A549 (cell line): ENCODE data around the gene HCN2. TPM values are rescaled to one million over a fixed set of nuclear protein-coding genes. Genes with fewer than 3 reads are reported as not detected.

Source experiments
- ATAC-seq, 2 experiments: fragments of 200-7000 bp in 1 of 2; fragments of >200 bp in 1 of 2; cut with Nextera tagmentation in 1 of 2; cut with Tn5 transposase in 1 of 2; 3 replicates each; pipeline versions ENCODE4 v1.8.0 to v1.9.1; 2018 to 2020; ENCODE audit warnings: mild to moderate bottlenecking in 1 of 2, moderate library complexity in 1 of 2
- CTCF ChIA-PET: fragments of 300-600 bp; sonication (Branson Sonifier 250); formaldehyde crosslinking; extraction: SDS; loops from one replicate; lab custom pipeline; 2021; ENCODE audit warnings: antibody characterized with exemption, inconsistent platforms; lab: Yijun Ruan, JAX
- POLR2A ChIA-PET: fragments of 350-600 bp; formaldehyde crosslinking; extraction: SDS; loops from one replicate; lab custom pipeline; 2021; ENCODE audit warnings: antibody characterized with exemption, inconsistent platforms; lab: Yijun Ruan, JAX
- DNase-seq, 2 experiments: peaks; one replicate each; pipeline versions ENCODE4 v3.0.0 to v3.0.0-alpha.2; 2011 to 2016; ENCODE audit warnings: low read depth in 1 of 2, low spot score in 1 of 2
- FAIRE-seq: peaks from 2 replicates; lab custom pipeline; 2011; peaks lifted over from hg19 to GRCh38; lab: Jason Lieb, UNC
- H3K27ac ChIP-seq, 2 experiments: fragments of >200 bp; sonication (Bioruptor Twin); formaldehyde crosslinking; 3 replicates each; pipeline ENCODE4 v1.5.1; 2016 to 2017
- H3K4me1 ChIP-seq: fragments of >200 bp; sonication (Bioruptor Twin); formaldehyde crosslinking; 3 replicates; pipeline ENCODE4 v1.6.1; 2016
- H3K4me2 ChIP-seq: fragments of >200 bp; sonication (Bioruptor Twin); formaldehyde crosslinking; 3 replicates; pipeline ENCODE4 v1.6.1; 2016
- H3K4me3 ChIP-seq: fragments of >200 bp; sonication (Bioruptor Twin); formaldehyde crosslinking; 3 replicates; pipeline ENCODE4 v1.5.1; 2016
- H3K9me3 ChIP-seq: fragments of >200 bp; sonication (Bioruptor Twin); formaldehyde crosslinking; 3 replicates; pipeline ENCODE4 v1.6.1; 2016
- BHLHE40 ChIP-seq: IDR thresholded peaks from 2 replicates; pipeline ENCODE4 v1.6.1; 2012; ENCODE audit warnings: low read depth, low read length, inconsistent platforms
- CBX8 ChIP-seq: fragments of 200-600 bp; sonication (generic); IDR thresholded peaks from 2 replicates; pipeline ENCODE4 v1.6.1; 2016
- CHD2 ChIP-seq: fragments of 150-350 bp; IDR thresholded peaks from 2 replicates; pipeline ENCODE4 v1.6.1; 2014; ENCODE audit warnings: low read length; ENCODE audit not compliant: partially characterized antibody
- CHD4 ChIP-seq: fragments of 200-600 bp; sonication (generic); IDR thresholded peaks from 2 replicates; pipeline ENCODE4 v1.6.1; 2016; ENCODE audit warnings: antibody characterized with exemption, mild to moderate bottlenecking, borderline replicate concordance
- CTCF ChIP-seq: fragments of >200 bp; sonication (Bioruptor Twin); formaldehyde crosslinking; IDR thresholded peaks from 3 replicates; pipeline ENCODE4 v1.5.1; 2016
- GATA3 ChIP-seq: IDR thresholded peaks from 2 replicates; pipeline ENCODE4 v1.6.1; 2012; ENCODE audit warnings: borderline replicate concordance
- JUN ChIP-seq, 2 experiments: fragments of >200 bp; sonication (Bioruptor Twin); formaldehyde crosslinking; IDR thresholded peaks; 2 replicates in 1 of 2; 3 replicates in 1 of 2; pipeline ENCODE4 v1.6.1; 2016 to 2017
- MAX ChIP-seq: IDR thresholded peaks from 2 replicates; pipeline ENCODE4 v1.6.1; 2012
- MYC ChIP-seq: IDR thresholded peaks from 2 replicates; pipeline ENCODE4 v1.6.1; 2012; ENCODE audit warnings: mild to moderate bottlenecking, inconsistent platforms, low read length, improper control_type of control experiment, borderline replicate concordance
- NPAS2 ChIP-seq: fragments of 250-450 bp; sonication (Bioruptor Pico); IDR thresholded peaks from 2 replicates; pipeline ENCODE4 v1.8.0; 2022; ENCODE audit warnings: mild to moderate bottlenecking, moderate library complexity, borderline replicate concordance
- POLR2A ChIP-seq: IDR thresholded peaks from 2 replicates; pipeline ENCODE4 v1.6.1; 2012; ENCODE audit warnings: mild to moderate bottlenecking, low read length
- RAD21 ChIP-seq, 2 experiments: fragments of >200 bp in 1 of 2; sonication (Bioruptor Twin) in 1 of 2; formaldehyde crosslinking in 1 of 2; IDR thresholded peaks in 1 of 2; conservative IDR thresholded peaks in 1 of 2; 2 replicates in 1 of 2; 3 replicates in 1 of 2; pipeline ENCODE4 v1.6.1; 2012 to 2018; ENCODE audit warnings: inconsistent platforms in 1 of 2
- RARB ChIP-seq: fragments of 250-450 bp; sonication (Bioruptor Pico); IDR thresholded peaks from 2 replicates; pipeline ENCODE4 v1.8.0; 2021; ENCODE audit warnings: mild to moderate bottlenecking, moderate library complexity
- TP53 ChIP-seq: fragments of 250-450 bp; sonication (Bioruptor Pico); IDR thresholded peaks from 2 replicates; pipeline ENCODE4 v1.5.0; 2021; ENCODE audit warnings: mild to moderate bottlenecking, moderate library complexity
- ZFP36 ChIP-seq: fragments of 450-650 bp; IDR thresholded peaks from 2 replicates; pipeline ENCODE4 v1.6.1; 2014; ENCODE audit warnings: borderline replicate concordance; ENCODE audit not compliant: partially characterized antibody
- WGBS: methylation state at CpG from one replicate; pipeline ENCODE4 v1.1.6; 2017; ENCODE audit errors: missing lambda C conversion rate; 5-methylcytosine and 5-hydroxymethylcytosine counted together
- polyA plus RNA-seq, 4 experiments: library from polyadenylated mRNA; depleted of rRNA in 3 of 4; stranded (reverse); fragments of >200 nt; fragmentation: RNase III in 1 of 4; extraction: RNeasy Plus Mini Kit Qiagen cat#74134 plus additional on column Dnase treatment in 1 of 4; gene quantifications; 2 replicates in 3 of 4; 3 replicates in 1 of 4; pipeline ENCODE4 v1.2.3, GENCODE V29; 2011 to 2017
- TF ChIP-seq, protein P1 (sequence below): fragments of 450-650 bp; IDR thresholded peaks from 2 replicates; pipeline ENCODE4 v1.6.1; 2014; ENCODE audit warnings: antibody characterized with exemption
- TF ChIP-seq, protein P2 (sequence below): fragments of 200-600 bp; sonication (generic); IDR thresholded peaks from 2 replicates; pipeline ENCODE4 v1.6.1; 2016; ENCODE audit warnings: antibody characterized with exemption, mild to moderate bottlenecking, moderate library complexity
- TF ChIP-seq, protein P3 (sequence below): IDR thresholded peaks from 2 replicates; pipeline ENCODE4 v1.6.1; 2012; ENCODE audit warnings: low read depth, borderline replicate concordance
- TF ChIP-seq, protein P4 (sequence below): fragments of >200 bp; sonication (Bioruptor Twin); formaldehyde crosslinking; IDR thresholded peaks from 3 replicates; pipeline ENCODE4 v1.6.1; 2016
- TF ChIP-seq, protein P5 (sequence below): fragments of 250-450 bp; sonication (Bioruptor Pico); IDR thresholded peaks from 2 replicates; pipeline ENCODE4 v1.5.0; 2021; ENCODE audit warnings: mild to moderate bottlenecking, moderate library complexity, borderline replicate concordance

Gene HCN2
- polyA plus RNA-seq, 2 of the 4 experiments (the other 2 are of a cell fraction): 2.7 to 23.2 TPM

- no peak for FAIRE-seq
- 1% methylated on average over 20 of the region's 79 CpGs for WGBS
- CTCF ChIA-PET: interaction anchor here (1.1 kb wide), 1 partner anchor 40 kb away, joined by 6 read pairs; no protein-coding TSS in a partner anchor
- peak; percentile 64 to 65 for ATAC-seq
- Histone ChIP-seq H3K4me1 (peaks cover 29% of the 10 kb centered on the region), H3K4me3 (peak within 1 kb of the TSS; percentile 96), H3K27ac (peak within 1 kb of the TSS; percentile 97 to 100), H3K4me2 (peak within 1 kb of the TSS; percentile 83), H3K9me3 (no peaks in the 10 kb centered on the region)
- TF ChIP-seq, protein P1, sequence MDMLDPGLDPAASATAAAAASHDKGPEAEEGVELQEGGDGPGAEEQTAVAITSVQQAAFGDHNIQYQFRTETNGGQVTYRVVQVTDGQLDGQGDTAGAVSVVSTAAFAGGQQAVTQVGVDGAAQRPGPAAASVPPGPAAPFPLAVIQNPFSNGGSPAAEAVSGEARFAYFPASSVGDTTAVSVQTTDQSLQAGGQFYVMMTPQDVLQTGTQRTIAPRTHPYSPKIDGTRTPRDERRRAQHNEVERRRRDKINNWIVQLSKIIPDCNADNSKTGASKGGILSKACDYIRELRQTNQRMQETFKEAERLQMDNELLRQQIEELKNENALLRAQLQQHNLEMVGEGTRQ: peak; percentile 91
- TF ChIP-seq MYC: no peak
- TF ChIP-seq GATA3: peak; percentile 51; the same call in 1 of the 2 replicates
- TF ChIP-seq MAX: peak; percentile 68
- TF ChIP-seq CTCF: no peak
- TF ChIP-seq CHD4: no peak
- peak; percentile 91 for TF ChIP-seq BHLHE40
- TF ChIP-seq RARB (CRISPR knock-in tag): no peak
- 0 out of 2 replicates have a peak, but pooled peaks have one; percentile 22 for TF ChIP-seq TP53 (CRISPR knock-in tag)
- TF ChIP-seq, protein P2, sequence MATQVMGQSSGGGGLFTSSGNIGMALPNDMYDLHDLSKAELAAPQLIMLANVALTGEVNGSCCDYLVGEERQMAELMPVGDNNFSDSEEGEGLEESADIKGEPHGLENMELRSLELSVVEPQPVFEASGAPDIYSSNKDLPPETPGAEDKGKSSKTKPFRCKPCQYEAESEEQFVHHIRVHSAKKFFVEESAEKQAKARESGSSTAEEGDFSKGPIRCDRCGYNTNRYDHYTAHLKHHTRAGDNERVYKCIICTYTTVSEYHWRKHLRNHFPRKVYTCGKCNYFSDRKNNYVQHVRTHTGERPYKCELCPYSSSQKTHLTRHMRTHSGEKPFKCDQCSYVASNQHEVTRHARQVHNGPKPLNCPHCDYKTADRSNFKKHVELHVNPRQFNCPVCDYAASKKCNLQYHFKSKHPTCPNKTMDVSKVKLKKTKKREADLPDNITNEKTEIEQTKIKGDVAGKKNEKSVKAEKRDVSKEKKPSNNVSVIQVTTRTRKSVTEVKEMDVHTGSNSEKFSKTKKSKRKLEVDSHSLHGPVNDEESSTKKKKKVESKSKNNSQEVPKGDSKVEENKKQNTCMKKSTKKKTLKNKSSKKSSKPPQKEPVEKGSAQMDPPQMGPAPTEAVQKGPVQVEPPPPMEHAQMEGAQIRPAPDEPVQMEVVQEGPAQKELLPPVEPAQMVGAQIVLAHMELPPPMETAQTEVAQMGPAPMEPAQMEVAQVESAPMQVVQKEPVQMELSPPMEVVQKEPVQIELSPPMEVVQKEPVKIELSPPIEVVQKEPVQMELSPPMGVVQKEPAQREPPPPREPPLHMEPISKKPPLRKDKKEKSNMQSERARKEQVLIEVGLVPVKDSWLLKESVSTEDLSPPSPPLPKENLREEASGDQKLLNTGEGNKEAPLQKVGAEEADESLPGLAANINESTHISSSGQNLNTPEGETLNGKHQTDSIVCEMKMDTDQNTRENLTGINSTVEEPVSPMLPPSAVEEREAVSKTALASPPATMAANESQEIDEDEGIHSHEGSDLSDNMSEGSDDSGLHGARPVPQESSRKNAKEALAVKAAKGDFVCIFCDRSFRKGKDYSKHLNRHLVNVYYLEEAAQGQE: no peak
- TF ChIP-seq POLR2A: peak; percentile 96
- TF ChIP-seq ZFP36: no peak
- TF ChIP-seq CHD2: no peak
- peak; percentile 61 to 83; a peak in 4 of 5 replicates for TF ChIP-seq JUN (IDR thresholded peaks at IDR 0.05)
- TF ChIP-seq RAD21 (conservative IDR thresholded peaks at IDR 0.05 in 1 of 2, IDR thresholded peaks at IDR 0.05 in 1 of 2): no peak
- TF ChIP-seq NPAS2 (CRISPR knock-in tag): peak; percentile 70
- TF ChIP-seq, protein P3, sequence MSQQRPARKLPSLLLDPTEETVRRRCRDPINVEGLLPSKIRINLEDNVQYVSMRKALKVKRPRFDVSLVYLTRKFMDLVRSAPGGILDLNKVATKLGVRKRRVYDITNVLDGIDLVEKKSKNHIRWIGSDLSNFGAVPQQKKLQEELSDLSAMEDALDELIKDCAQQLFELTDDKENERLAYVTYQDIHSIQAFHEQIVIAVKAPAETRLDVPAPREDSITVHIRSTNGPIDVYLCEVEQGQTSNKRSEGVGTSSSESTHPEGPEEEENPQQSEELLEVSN: peak; percentile 52; the same call in 1 of the 2 replicates
- TF ChIP-seq, protein P4, sequence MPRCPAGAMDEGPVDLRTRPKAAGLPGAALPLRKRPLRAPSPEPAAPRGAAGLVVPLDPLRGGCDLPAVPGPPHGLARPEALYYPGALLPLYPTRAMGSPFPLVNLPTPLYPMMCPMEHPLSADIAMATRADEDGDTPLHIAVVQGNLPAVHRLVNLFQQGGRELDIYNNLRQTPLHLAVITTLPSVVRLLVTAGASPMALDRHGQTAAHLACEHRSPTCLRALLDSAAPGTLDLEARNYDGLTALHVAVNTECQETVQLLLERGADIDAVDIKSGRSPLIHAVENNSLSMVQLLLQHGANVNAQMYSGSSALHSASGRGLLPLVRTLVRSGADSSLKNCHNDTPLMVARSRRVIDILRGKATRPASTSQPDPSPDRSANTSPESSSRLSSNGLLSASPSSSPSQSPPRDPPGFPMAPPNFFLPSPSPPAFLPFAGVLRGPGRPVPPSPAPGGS: peak; percentile 94
- TF ChIP-seq, protein P5, sequence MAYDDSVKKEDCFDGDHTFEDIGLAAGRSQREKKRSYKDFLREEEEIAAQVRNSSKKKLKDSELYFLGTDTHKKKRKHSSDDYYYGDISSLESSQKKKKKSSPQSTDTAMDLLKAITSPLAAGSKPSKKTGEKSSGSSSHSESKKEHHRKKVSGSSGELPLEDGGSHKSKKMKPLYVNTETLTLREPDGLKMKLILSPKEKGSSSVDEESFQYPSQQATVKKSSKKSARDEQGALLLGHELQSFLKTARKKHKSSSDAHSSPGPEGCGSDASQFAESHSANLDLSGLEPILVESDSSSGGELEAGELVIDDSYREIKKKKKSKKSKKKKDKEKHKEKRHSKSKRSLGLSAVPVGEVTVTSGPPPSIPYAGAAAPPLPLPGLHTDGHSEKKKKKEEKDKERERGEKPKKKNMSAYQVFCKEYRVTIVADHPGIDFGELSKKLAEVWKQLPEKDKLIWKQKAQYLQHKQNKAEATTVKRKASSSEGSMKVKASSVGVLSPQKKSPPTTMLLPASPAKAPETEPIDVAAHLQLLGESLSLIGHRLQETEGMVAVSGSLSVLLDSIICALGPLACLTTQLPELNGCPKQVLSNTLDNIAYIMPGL (CRISPR knock-in tag): no peak
- TF ChIP-seq CBX8: no peak
- DNase-seq: peak; percentile 91 to 97
- POLR2A ChIA-PET: interaction anchor here (0.6 to 2.2 kb wide), 9 partner anchors 10 to 181 kb away, joined by 3 to 16 read pairs (median 4); partner anchors contain the start of genes CDC34, FSTL3 and RNF126
Measured at GRCh38 chr19:572140-572742, 17.4 kb upstream of the HCN2 start, which contains the start of gene BSG. BSG (plus strand) TSS chr19:572596; CDS start chr19:572635, 39 bp downstream.
